Kidney (tissue), 14 donors: ENCODE measurements around the gene LTBP1. TPM values are rescaled to one million over a fixed set of nuclear protein-coding genes. Genes with fewer than 3 reads are reported as not detected.

Source experiments
- DNase-seq, 5 donors: peaks; one replicate each; pipeline ENCODE4 v3.0.0-alpha.2; 2013 to 2020
- FAIRE-seq: peaks from 2 replicates; lab custom pipeline; 2012; peaks lifted over from hg19 to GRCh38; lab: Jason Lieb, UNC
- H3K27ac ChIP-seq, 2 donors: one replicate each; pipeline ENCODE4 v1.7.0; 2013; ENCODE audit warnings: low read depth in 2 of 2, low read length in 2 of 2, inconsistent platforms in 1 of 2
- H3K27me3 ChIP-seq: one replicate; pipeline ENCODE4 v1.7.1; 2013; ENCODE audit warnings: low read length, inconsistent platforms; ENCODE audit not compliant: control insufficient read depth, insufficient read depth
- H3K36me3 ChIP-seq, 3 donors: one replicate each; pipeline versions ENCODE4 v1.7.0 to v1.7.1; 2013; ENCODE audit warnings: low read length in 3 of 3, control low read depth in 1 of 3, inconsistent platforms in 1 of 3; ENCODE audit not compliant: insufficient read depth in 3 of 3, control insufficient read depth in 2 of 3
- H3K4me1 ChIP-seq, 3 donors: one replicate each; pipeline versions ENCODE4 v1.7.0 to v1.7.1; 2013; ENCODE audit warnings: low read length in 3 of 3, inconsistent platforms in 1 of 3, low read depth in 1 of 3; ENCODE audit not compliant: control insufficient read depth in 2 of 3, insufficient read depth in 2 of 3
- H3K4me3 ChIP-seq, 3 donors: one replicate each; pipeline versions ENCODE4 v1.7.0 to v1.8.1; 2013; ENCODE audit warnings: low read length in 3 of 3, control low read depth in 1 of 3, inconsistent platforms in 1 of 3
- H3K9ac ChIP-seq, 3 donors: one replicate each; pipeline versions ENCODE4 v1.7.0 to v1.7.1; 2013; ENCODE audit warnings: low read length in 3 of 3, control low read depth in 1 of 3, inconsistent platforms in 1 of 3
- H3K9me3 ChIP-seq, 3 donors: one replicate each; pipeline versions ENCODE4 v1.7.0 to v1.7.1; 2013; ENCODE audit warnings: low read length in 3 of 3, control low read depth in 1 of 3, inconsistent platforms in 1 of 3; ENCODE audit not compliant: control insufficient read depth in 2 of 3, insufficient read depth in 1 of 3
- intact Hi-C: fragments of 100-400 bp; cut with DNase I; formaldehyde crosslinking; loops from one replicate; pipeline ENCODE4 v1.11.1; 2022
- polyA plus RNA-seq: library from polyadenylated mRNA; stranded (reverse); fragments of 350-450 nt; fragmentation: Illumina TruSeq; extraction: RNeasy Lipid Tissue Mini Kit (QIAGEN cat#74804); gene quantifications from one replicate; pipeline ENCODE4 v1.2.3, GENCODE V29; 2014; ENCODE audit warnings: low read depth, low replicate concordance; ENCODE audit not compliant: insufficient read depth
- total RNA-seq: library from RNA; stranded (reverse); fragmentation: NEBNext Ultra II Directional; extraction: Animal tissue kit (Norgen Biotek cat#: 25700); gene quantifications from one replicate; pipeline ENCODE4 v1.2.1, GENCODE V29; 2021
- TF ChIP-seq, protein P1 (sequence below): IDR thresholded peaks from 3 replicates; pipeline ENCODE4 v1.5.1; 2012; ENCODE audit warnings: mild to moderate bottlenecking, moderate library complexity, borderline replicate concordance; ENCODE audit not compliant: insufficient read depth; ENCODE audit errors: extremely low read depth
- donor health status: control.
- donor health status: control.
- donor health status: control.
- donor health status: control.
- donor health status: control.
- donor health status: DM: yes; HTN: yes; CAD: no.
- donor health status: Normal renal cell carcinoma (clear cell type).

The LTBP1 gene
- total and polyA plus RNA-seq, 2 donors from 2014 or later = 9.3 to 39.8 TPM

GRCh38 chr2:32925976-32926707, 20.6 kb upstream of the LTBP1 start:
- TF ChIP-seq, protein P1, sequence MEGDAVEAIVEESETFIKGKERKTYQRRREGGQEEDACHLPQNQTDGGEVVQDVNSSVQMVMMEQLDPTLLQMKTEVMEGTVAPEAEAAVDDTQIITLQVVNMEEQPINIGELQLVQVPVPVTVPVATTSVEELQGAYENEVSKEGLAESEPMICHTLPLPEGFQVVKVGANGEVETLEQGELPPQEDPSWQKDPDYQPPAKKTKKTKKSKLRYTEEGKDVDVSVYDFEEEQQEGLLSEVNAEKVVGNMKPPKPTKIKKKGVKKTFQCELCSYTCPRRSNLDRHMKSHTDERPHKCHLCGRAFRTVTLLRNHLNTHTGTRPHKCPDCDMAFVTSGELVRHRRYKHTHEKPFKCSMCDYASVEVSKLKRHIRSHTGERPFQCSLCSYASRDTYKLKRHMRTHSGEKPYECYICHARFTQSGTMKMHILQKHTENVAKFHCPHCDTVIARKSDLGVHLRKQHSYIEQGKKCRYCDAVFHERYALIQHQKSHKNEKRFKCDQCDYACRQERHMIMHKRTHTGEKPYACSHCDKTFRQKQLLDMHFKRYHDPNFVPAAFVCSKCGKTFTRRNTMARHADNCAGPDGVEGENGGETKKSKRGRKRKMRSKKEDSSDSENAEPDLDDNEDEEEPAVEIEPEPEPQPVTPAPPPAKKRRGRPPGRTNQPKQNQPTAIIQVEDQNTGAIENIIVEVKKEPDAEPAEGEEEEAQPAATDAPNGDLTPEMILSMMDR = no peak
- no peak for FAIRE-seq

DNA sequence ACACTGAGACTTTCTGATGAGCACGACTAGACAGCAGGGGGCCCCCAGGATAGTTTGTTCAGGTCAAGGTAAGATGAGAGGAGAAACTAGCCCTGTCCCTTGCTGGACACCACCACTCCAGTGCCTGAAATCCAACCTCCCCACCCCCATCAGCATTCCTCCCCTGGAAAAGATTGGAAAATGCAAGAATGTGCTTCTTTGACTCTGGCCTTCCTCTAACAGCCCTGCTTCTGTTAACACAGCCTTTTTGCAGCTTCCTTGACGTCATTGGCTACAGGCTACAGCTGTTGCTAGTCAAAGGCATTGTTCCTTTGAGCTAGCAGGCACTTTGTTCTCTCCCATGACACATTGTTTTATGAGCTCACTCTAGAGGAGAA, 20.1 kb upstream of the LTBP1 start:
- Histone ChIP-seq H3K27me3 (no peaks in the 10 kb centered on the region), H3K9me3 (no peaks in the 10 kb centered on the region), H3K36me3 (no peaks in the 10 kb centered on the region), H3K4me1 (no peaks in the 10 kb centered on the region), H3K27ac (no peak overlapping the region), H3K9ac (no peak overlapping the region), H3K4me3 (no peak overlapping the region)
- TF ChIP-seq, protein P1 = no peak
- FAIRE-seq (no peak), DNase-seq (peak in 4 of 5 donors; percentile 57 to 90 (median 83))
- intact Hi-C loops = no loop called here

More at GRCh38 chr2:32925976-32926707, 20.6 kb upstream of the LTBP1 start:
- Histone ChIP-seq H3K4me3 (no peak overlapping the region), H3K27me3 (no peaks in the 10 kb centered on the region), H3K9ac (no peak overlapping the region), H3K9me3 (no peaks in the 10 kb centered on the region), H3K4me1 (no peaks in the 10 kb centered on the region), H3K27ac (no peak overlapping the region), H3K36me3 (no peaks in the 10 kb centered on the region)
- intact Hi-C loops = no loop called here
- no peak for DNase-seq

- intact Hi-C loops = no loop called here
- Histone ChIP-seq H3K27ac (no peak overlapping the region), H3K9ac (no peak overlapping the region), H3K4me3 (no peak overlapping the region), H3K36me3 (no peaks in the 10 kb centered on the region), H3K27me3 (no peaks in the 10 kb centered on the region), H3K4me1 (no peaks in the 10 kb centered on the region), H3K9me3 (no peaks in the 10 kb centered on the region)
- TF ChIP-seq, protein P1 = no peak
- DNase-seq (no peak), FAIRE-seq (no peak)
These were observed 16.3 kb upstream of the LTBP1 start for GRCh38 chr2:32930436-32930835.
